Measurements from ENCODE around the gene ESPNL.
"Not testable (repeated sequence)": the region's sequence is repeated elsewhere in the genome, so short reads cannot be mapped to it uniquely, and the experiment has no call there.

ESPNL gene, protein sequence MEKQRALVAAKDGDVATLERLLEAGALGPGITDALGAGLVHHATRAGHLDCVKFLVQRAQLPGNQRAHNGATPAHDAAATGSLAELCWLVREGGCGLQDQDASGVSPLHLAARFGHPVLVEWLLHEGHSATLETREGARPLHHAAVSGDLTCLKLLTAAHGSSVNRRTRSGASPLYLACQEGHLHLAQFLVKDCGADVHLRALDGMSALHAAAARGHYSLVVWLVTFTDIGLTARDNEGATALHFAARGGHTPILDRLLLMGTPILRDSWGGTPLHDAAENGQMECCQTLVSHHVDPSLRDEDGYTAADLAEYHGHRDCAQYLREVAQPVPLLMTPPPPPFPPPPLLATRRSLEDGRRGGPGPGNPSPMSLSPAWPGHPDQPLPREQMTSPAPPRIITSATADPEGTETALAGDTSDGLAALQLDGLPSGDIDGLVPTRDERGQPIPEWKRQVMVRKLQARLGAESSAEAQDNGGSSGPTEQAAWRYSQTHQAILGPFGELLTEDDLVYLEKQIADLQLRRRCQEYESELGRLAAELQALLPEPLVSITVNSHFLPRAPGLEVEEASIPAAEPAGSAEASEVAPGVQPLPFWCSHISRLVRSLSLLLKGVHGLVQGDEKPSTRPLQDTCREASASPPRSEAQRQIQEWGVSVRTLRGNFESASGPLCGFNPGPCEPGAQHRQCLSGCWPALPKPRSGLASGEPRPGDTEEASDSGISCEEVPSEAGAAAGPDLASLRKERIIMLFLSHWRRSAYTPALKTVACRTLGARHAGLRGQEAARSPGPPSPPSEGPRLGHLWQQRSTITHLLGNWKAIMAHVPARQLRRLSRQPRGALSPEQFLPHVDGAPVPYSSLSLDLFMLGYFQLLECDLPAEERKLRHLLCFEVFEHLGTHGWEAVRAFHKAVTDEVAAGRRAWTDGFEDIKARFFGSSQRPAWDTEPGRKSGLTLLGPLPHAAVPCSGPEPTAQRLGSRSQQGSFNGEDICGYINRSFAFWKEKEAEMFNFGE

DNA sequence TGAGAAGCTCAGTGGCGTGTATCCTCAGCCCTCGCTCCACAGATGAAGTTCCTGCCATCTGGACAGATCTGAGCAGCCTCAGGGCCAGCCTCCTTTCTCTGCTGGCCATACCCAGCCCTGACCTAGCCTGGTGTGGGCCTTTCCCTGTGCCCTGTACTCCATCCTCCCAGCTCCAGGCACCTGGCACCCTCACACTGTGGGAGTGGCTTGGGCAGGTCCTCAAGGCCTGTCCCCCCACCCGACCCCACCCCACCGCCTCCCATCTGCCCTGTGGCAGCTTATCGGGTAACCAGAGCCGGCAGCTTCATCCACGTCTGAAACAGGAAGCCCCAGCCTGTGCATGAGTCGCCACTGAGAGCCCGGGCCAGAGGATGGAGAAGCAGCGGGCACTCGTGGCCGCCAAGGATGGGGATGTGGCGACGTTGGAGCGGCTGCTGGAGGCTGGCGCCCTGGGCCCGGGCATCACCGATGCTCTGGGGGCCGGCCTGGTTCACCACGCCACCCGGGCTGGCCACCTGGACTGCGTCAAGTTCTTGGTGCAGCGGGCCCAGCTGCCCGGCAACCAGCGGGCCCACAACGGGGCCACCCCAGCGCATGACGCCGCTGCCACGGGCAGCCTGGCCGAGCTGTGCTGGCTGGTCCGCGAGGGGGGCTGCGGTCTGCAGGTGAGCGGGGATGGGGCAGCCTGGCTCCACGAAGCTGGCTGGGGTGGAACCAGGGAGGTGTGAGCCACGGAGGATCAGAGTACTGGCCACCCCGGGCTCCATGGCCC is at the start of gene ESPNL:
TSS of gene ESPNL (plus strand) at position 292 of the 772 bp plus-strand sequence. CDS start at position 372, 80 bp downstream.
- DNase-seq (ENCODE audit: low read depth) = no peak

GRCh38 chr2:238053191-238053776 is 46.9 kb upstream of the ESPNL start:
- DNase-seq (ENCODE audit: low read depth) = no peak

- DNase-seq (ENCODE audit: low read depth) = no peak
These were observed 44.3 kb upstream of the ESPNL start for GRCh38 chr2:238055841-238056240.

DNA sequence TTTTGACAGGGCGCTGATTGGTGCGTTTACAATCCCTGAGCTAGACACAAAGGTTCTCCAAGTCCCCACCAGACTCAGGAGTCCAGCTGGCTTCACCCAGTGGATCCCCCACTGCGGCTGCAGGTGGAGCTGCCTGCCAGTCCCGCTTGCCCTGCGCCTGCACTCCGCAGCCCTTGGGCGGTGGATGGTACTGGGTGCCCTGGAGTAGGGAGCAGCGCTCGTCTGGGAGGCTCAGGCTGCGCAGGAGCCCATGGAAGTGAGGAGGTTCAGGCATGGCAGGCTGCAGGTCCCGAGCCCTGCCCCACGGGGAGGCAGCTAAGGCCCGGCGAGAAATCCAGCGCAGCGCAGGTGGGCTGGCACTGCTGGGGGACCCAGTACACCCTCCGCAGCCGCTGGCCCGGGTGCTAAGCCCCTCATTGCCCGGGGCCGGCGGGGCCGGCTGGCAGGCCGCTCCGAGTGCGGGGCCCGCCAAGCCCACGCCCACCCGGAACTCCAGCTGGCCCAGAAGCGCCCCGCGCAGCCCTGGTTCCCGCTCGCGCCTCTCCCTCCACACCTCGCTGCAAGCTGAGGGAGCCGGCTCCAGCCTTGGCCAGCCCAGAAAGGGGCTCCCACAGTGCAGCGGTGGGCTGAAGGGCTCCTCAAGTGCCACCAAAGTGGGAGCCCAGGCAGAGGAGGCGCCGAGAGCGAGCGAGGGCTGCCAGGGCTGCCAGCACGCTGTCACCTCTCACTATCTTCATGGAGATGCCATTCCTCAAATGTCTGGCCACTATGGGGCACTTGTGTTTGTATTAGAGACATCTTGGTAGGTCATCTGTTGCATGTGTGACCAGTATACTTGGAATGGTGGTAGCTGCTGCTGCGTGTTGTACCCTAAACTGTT is 42.2 kb upstream of the ESPNL start:
- DNase-seq (ENCODE audit: low read depth) = not testable (repeated sequence)

DNA sequence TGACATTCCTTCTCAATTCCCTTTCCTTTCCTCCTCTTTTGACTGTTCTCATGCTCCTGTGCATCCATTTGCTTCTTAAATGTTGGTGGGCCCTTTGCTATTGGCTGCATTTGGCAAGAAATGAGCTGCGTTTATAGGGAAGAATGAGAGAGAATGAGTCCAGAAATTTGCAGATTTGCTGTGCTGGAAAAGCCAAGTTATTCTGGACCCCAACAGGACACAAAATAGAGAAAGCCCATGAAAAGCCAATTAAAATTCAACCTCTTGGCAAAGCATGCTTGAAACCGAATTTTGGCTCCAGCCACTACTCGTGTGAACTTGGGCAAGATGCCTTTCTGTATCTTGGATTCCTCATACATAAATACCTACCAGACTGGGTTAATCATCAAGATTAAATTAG is 40.6 kb upstream of the ESPNL start:
- no peak for DNase-seq (ENCODE audit: low read depth)

GRCh38 chr2:238060096-238060541 is 40.0 kb upstream of the ESPNL start:
- DNase-seq (ENCODE audit: low read depth) = no peak

DNA sequence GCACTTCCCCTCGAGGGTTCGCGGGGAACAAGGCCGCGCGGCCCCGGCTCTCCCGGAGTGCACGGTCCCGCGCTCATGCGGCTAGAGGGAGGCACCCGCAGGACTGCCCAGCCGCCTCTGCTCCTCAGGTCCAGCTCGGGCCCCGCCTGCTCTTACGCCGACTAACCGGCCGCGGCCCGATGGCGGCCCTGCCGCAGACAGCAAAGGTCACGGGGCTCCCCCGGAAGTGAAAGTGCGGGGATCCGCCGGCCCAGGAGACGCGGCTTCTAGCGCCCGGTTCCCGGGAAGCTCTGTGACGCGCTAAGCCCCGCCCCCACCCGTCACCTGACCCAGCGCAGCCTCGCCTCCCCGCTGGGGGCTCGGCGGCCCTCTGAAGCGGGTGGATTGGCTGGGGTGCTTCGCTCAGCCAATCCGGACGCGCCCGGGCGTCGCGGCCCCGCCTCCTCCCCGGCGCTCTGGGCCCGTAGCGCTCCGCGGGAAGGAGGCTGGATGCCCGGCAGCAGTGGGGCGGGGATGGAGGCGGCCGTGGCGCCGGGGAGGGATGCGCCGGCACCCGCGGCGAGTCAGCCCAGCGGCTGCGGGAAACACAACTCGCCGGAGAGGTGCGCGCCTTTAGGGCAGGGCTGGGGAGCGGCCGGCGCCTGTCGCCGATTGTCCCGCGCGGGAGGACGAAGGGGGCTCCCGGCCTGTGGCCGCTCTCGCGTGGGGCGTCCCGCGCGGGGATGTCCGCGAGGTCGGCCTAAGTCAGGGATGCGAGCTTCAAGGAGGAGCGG is 39.4 kb upstream of the ESPNL start, which contains the start of gene SCLY:
TSS of gene SCLY (plus strand) at position 460 of the 773 bp plus-strand sequence. CDS start at position 514, 54 bp downstream.
- peak; percentile 97 for DNase-seq (ENCODE audit: low read depth)

GRCh38 chr2:238061315-238062202 is 38.6 kb upstream of the ESPNL start:
- DNase-seq (ENCODE audit: low read depth) = no peak

- no peak for DNase-seq (ENCODE audit: low read depth)
These were observed 36.5 kb upstream of the ESPNL start for GRCh38 chr2:238063414-238064189.

DNA sequence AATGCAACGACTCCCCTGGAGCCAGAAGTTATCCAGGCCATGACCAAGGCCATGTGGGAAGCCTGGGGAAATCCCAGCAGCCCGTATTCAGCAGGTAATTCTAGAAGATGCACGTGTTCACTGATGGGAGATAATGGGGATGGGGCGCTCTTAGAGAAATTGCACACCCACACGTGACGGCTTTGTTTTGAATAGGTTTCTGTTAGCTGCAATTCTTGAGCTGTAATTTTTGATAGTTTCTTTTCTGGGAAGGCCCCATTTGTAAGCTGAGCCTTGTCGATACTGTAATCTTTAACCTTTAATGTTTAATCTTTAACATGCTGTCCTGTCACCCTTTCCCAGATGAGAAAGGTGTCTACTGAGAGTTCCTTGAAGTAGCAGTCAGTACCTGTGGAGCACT is 35.8 kb upstream of the ESPNL start:
- no peak for DNase-seq (ENCODE audit: low read depth)

- no peak for DNase-seq (ENCODE audit: low read depth)
These were observed 34.9 kb upstream of the ESPNL start for GRCh38 chr2:238065071-238065846.

DNA sequence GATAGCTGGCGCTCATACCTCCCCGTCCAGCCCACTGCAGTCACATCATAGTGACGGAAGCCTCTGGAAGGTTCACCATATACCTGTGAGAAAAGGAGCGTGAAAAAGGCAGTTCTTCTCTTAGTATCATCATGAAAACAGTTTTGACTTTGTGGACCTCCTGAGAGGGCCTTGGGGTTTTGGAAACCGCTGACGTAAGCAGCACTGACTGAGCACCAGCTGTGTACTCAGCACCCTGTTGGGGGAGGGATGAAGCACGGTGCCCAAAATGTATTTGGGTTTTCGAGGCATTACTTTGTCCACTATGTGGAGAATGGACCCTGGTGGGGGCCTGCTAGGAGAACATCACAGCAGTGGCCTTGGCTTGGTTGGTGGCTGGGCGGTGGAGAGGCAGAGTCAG is 33.9 kb upstream of the ESPNL start:
- no peak for DNase-seq (ENCODE audit: low read depth)

- DNase-seq (ENCODE audit: low read depth) = not testable (repeated sequence)
These were observed 33.4 kb upstream of the ESPNL start for GRCh38 chr2:238066718-238067117.

- no peak for DNase-seq (ENCODE audit: low read depth)
These were observed 32.2 kb upstream of the ESPNL start for GRCh38 chr2:238067939-238068338.

- DNase-seq (ENCODE audit: low read depth) = no peak
These were observed 31.0 kb upstream of the ESPNL start for GRCh38 chr2:238069021-238069709.

DNA sequence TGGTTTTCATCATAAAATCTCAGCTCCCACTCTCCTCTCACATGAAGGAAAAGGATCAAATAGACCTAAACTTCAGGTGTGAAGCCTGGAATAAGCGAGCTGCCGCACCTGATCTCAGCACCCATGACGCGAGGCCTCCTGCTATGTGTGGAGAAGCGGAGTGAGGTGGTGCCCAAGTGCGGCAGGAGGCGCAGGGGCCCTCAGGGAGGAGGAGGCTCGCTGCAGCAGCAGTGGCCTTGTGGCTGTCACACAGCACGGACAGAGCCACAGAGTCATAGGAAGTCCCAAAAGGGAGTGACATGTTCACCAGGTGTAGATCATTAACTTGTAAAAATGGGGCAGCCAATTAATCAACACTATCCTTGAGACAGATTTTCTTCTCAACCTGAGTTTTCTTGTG is 30.3 kb upstream of the ESPNL start:
- no peak for DNase-seq (ENCODE audit: low read depth)

Data from GM04504 (cell line).